Adipocyte (in vitro differentiated cells): ENCODE results near the gene OR13C2.

ENCODE experiments used
- DNase-seq: peaks from one replicate; pipeline ENCODE4 v3.0.0-alpha.2; 2015; ENCODE audit warnings: low read depth
- H3K27me3 ChIP-seq: replicated peaks from 2 replicates; pipeline ENCODE4 v1.7.0; 2013; ENCODE audit warnings: mild to moderate bottlenecking, low read length, moderate library complexity; ENCODE audit not compliant: control insufficient read depth, insufficient read depth
- H3K36me3 ChIP-seq: 2 replicates; pipeline ENCODE4 v1.7.0; 2013; ENCODE audit warnings: low read length, mild to moderate bottlenecking, moderate library complexity; ENCODE audit not compliant: control insufficient read depth, insufficient read depth, severe bottlenecking
- H3K4me1 ChIP-seq: 2 replicates; pipeline ENCODE4 v1.7.0; 2013; ENCODE audit warnings: mild to moderate bottlenecking, low read length, moderate library complexity; ENCODE audit not compliant: control insufficient read depth, insufficient read depth
- H3K4me3 ChIP-seq: 2 replicates; pipeline ENCODE4 v1.7.0; 2013; ENCODE audit warnings: mild to moderate bottlenecking, low read length, moderate library complexity
- H3K9ac ChIP-seq: 2 replicates; pipeline ENCODE4 v1.7.0; 2013; ENCODE audit warnings: mild to moderate bottlenecking, low read length, moderate library complexity
- H3K9me3 ChIP-seq: 2 replicates; pipeline ENCODE4 v1.7.0; 2013; ENCODE audit warnings: mild to moderate bottlenecking, low read length, moderate library complexity; ENCODE audit not compliant: control insufficient read depth

OR13C2 gene

DNA sequence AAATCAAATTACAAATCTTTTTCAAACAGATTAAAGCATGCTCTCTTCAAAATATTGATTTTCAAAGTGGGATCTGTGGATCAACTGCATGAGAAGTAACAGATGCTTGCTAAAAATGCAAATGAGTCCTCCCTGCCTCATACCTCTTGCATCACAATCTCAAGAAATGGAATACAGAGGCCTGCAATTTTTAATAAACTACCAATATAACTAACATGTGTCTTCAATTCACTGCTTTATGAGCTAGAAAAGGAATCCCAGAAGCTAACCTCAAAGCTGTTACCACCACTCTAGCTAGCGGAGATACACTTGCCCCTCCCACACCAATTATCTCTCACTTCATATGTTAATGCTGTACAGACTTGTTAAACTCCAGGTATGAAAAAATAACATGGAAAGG, 15.8 kb downstream of the OR13C2 start:
- Histone ChIP-seq H3K9me3 (peaks cover 5% of the 10 kb centered on the region), H3K27me3 (no peaks in the 10 kb centered on the region), H3K36me3 (no peaks in the 10 kb centered on the region), H3K9ac (no peak overlapping the region), H3K4me3 (no peak overlapping the region), H3K4me1 (peaks cover 34% of the 10 kb centered on the region)
- peak; percentile 45 for DNase-seq

DNA sequence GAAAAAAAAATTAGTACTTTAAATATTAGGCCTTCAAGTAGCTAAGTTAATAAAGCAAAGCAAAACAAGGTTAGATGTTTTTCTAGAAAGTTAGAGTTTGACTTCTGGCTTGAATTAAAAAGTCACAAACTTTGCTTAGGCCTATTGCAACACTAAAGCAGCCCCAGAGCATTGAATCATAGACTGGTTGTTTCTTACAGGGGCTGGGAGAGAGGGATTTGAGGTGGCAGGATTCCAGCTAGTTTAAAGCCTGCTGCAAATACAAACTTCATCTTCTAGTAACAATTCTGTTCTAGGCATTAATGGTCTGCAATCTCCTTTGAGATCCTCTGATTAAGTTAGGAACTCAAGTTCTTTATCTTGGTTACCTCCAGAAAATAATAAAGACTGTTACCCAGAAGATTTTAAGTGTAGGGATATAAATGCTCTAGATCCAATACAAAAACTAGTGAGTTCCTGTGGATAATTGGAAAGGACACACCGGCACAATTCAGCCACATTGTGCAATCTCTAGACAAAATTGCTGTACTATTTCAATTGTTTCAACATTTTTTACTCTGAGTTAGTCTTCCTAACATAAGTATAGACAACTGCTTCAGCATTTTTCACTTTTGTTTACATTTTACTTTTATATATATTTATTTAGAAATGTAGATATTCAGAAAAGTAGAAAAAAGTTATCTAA, 18.8 kb downstream of the OR13C2 start:
- no peaks in the 10 kb centered on the region for H3K27me3 ChIP-seq
- peaks cover 34% of the 10 kb centered on the region for H3K4me1 ChIP-seq
- no peaks in the 10 kb centered on the region for H3K36me3 ChIP-seq
- no peaks in the 10 kb centered on the region for H3K9me3 ChIP-seq
- peak overlapping the region; percentile 43 for H3K4me3 ChIP-seq
- DNase-seq = peak; percentile 90
- peak overlapping the region; percentile 69 for H3K9ac ChIP-seq

DNA sequence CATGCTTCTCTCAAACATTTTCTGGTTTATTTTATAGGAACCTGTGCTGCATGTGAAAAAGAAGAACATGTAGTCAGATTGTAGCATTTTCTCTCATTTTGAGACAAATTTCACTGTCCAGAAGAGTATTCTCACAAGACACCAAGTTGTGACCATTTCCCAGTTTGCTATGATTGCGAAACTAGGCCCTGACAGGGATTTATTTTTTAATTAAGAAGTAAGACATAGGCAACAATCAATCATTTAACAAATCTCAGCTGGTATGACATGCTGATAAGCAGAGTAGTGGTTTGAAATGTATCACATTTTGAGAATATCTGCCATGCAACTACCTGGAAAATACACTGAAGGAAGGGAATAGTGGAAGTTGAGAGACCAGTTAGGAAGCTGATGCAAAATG, 24.9 kb downstream of the OR13C2 start:
- H3K27me3 ChIP-seq = no peaks in the 10 kb centered on the region
- DNase-seq = no peak
- H3K4me3 ChIP-seq = no peak overlapping the region
- H3K9me3 ChIP-seq = no peaks in the 10 kb centered on the region
- no peak overlapping the region for H3K9ac ChIP-seq
- no peaks in the 10 kb centered on the region for H3K36me3 ChIP-seq
- H3K4me1 ChIP-seq = peaks cover 9% of the 10 kb centered on the region

DNA sequence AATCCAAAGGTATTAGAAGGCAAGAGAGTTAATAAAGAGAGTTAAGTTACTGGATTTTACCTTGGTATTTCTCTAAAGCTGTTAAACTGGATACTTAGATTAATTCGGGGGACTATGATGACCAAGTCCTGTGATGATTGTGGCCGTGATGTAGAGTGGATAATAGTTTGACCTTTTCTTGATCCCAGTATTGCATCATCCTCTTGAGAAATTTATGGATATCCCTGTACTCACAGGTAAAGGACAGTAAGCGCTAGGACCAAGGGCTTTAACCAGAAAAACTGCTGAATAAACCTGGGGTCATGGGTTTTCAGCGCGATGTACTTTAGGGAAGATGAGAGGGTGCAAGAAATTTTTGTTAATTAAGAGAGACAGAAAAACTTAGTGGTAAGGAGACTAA, 28.2 kb downstream of the OR13C2 start:
- no peak for DNase-seq
- Histone ChIP-seq H3K9ac (no peak overlapping the region), H3K36me3 (no peaks in the 10 kb centered on the region), H3K27me3 (no peaks in the 10 kb centered on the region), H3K4me1 (peaks cover 8% of the 10 kb centered on the region), H3K4me3 (no peak overlapping the region), H3K9me3 (peaks cover 8% of the 10 kb centered on the region)

DNA sequence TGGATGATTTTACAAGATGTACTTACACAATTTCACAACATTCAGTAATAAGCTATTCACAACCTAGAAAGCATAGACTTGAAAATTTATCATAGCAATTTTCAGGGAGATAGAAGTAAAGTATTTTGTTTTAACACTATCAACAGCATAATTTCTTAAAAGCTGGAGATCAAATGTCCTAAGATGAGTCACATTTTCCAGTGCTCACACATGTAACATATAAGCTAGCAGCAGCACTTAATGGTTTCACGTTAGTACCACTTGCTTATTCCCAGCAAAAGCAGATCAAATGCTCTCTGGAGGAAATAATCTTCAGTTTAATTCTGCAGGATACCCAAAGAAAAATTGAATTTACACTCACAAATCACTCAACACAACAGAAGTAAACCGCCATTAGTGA, 30.0 kb downstream of the OR13C2 start:
- Histone ChIP-seq H3K36me3 (no peaks in the 10 kb centered on the region), H3K4me3 (no peak overlapping the region), H3K4me1 (peaks cover 5% of the 10 kb centered on the region), H3K9me3 (peaks cover 17% of the 10 kb centered on the region), H3K9ac (no peak overlapping the region), H3K27me3 (no peaks in the 10 kb centered on the region)
- DNase-seq = peak; percentile 18

DNA sequence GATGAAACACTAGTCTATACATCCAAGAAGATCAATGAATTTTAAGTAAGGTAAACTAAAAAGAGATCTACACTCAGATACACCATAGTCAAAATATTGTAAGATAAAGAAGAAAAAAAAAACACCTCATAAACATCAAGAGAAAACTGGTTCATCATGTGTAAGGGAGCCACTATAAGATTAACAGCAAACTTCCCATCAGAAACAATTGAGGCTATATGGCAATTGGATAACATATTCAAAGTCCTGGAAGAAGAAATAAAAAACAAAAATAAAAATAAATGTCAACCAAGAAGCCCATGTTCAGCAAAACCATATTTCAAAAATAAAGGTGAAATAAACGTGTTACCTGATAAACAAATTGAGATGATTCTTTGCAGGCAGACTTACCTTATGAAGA, 32.8 kb downstream of the OR13C2 start:
- no peaks in the 10 kb centered on the region for H3K36me3 ChIP-seq
- DNase-seq = no peak
- no peak overlapping the region for H3K9ac ChIP-seq
- H3K4me1 ChIP-seq = no peaks in the 10 kb centered on the region
- H3K4me3 ChIP-seq = no peak overlapping the region
- peaks cover 17% of the 10 kb centered on the region for H3K9me3 ChIP-seq
- H3K27me3 ChIP-seq = no peaks in the 10 kb centered on the region

DNA sequence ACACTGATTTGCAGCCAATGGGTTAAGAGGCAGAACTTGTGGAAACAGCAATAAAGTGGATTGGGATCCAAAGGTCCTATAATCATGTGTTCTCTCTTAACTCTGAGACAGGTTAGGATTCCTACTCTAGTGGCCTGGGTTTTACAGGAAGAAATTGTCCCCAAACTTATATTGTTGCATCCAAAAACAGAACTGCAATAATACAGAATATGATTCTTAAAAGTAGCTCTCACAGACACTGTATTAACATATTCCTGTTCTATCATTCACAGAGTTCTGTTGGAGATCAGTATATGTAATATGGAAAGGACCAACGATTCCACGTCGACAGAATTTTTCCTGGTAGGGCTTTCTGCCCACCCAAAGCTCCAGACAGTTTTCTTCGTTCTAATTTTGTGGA, 36.6 kb downstream of the OR13C2 start, which contains the start of gene OR13C8:
TSS of gene OR13C8 (plus strand) at position 301 of the 400 bp plus-strand sequence. CDS start at position 301, 0 bp downstream.
- no peak for DNase-seq
- Histone ChIP-seq H3K27me3 (no peaks in the 10 kb centered on the region), H3K4me3 (no peak within 1 kb of the TSS), H3K4me1 (no peaks in the 10 kb centered on the region), H3K36me3 (no peaks in the 10 kb centered on the region), H3K9me3 (peaks cover 17% of the 10 kb centered on the region), H3K9ac (no peak within 1 kb of the TSS)

DNA sequence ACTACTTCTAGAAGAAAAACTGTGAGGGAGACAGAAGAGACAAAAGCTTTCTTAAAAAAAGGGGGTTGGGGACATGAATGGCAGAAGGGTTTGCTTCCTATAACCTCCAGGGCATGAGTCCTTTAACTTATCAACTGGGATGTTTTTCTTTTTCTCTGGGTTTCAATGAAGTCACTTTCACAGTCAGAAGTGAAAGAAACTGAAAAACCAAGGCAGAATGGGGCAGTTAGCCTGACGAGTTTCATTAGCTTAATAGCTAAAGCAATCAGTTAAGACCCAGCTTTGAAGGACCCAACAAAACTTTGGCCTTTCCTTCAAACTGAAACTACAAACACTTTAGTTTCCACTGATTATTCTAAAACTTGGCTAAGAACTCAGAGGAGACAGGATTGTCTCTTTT, 41.1 kb downstream of the OR13C2 start:
- Histone ChIP-seq H3K9ac (no peak overlapping the region), H3K27me3 (no peaks in the 10 kb centered on the region), H3K4me3 (no peak overlapping the region), H3K9me3 (no peaks in the 10 kb centered on the region), H3K4me1 (no peaks in the 10 kb centered on the region), H3K36me3 (no peaks in the 10 kb centered on the region)
- no peak for DNase-seq

DNA sequence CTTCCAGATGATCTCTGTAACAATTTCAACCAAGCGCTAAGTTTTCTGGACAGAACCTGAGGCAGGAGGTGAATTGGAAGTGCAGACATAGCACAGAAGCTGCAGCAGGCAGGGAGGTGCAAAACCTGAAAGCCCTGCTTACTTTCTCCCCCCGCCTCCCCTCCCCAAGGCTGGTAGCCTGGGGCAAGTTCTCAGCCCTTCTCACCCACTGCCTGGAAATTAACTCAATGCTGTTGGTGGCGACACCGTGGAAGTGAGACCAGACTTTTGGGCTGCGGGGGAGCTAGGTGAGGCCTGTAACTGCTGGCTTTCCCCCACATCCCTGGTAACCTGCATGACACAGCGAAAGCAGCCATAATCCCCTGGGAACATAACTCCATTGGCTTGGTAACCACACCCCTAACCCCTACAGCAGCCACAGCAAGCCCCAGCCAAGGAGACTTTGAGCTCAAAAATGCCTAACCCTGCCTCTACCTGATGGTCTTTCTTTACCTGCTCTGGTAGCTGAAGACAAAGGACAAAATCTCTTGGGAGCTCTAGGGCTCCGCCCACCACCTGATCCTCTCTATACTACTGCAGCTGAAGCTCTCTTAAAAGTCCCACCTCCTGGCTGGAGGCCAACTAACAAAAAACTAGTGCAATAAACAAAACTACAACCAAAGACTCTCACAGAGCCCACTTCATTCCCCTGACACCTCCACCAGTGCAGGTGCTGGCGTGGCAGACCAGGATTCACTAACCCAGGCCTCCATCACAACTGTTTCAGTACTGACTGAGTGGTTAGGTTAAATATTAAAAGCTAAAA, 48.4 kb downstream of the OR13C2 start:
- no peak overlapping the region for H3K9ac ChIP-seq
- H3K27me3 ChIP-seq = no peaks in the 10 kb centered on the region
- peaks cover 8% of the 10 kb centered on the region for H3K4me1 ChIP-seq
- H3K4me3 ChIP-seq = no peak overlapping the region
- no peaks in the 10 kb centered on the region for H3K9me3 ChIP-seq
- no peaks in the 10 kb centered on the region for H3K36me3 ChIP-seq
- DNase-seq = no peak

DNA sequence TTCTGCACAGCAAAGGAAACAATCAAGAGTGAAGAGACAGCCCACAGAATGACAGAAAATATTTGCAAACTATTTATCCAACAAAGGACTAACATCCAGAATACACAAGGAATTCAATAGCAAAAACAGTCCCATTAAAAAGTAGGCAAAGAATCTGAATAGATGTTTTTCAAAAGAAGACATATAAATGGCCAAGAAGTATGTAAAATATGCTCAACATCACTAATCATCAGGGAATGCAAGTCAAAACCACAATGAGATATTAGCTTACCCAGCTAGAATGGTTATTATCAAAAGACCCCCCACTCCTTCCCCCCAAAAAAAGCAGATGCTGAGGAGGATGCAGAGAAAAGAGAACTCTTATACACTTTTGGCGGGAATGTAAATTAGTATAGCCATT, 49.9 kb downstream of the OR13C2 start:
- DNase-seq = no peak
- no peak overlapping the region for H3K4me3 ChIP-seq
- H3K4me1 ChIP-seq = peaks cover 8% of the 10 kb centered on the region
- H3K27me3 ChIP-seq = no peaks in the 10 kb centered on the region
- no peaks in the 10 kb centered on the region for H3K9me3 ChIP-seq
- no peak overlapping the region for H3K9ac ChIP-seq
- no peaks in the 10 kb centered on the region for H3K36me3 ChIP-seq
